Measurements from ENCODE around the gene PIK3CA.

- TF ChIP-seq, protein P1, sequence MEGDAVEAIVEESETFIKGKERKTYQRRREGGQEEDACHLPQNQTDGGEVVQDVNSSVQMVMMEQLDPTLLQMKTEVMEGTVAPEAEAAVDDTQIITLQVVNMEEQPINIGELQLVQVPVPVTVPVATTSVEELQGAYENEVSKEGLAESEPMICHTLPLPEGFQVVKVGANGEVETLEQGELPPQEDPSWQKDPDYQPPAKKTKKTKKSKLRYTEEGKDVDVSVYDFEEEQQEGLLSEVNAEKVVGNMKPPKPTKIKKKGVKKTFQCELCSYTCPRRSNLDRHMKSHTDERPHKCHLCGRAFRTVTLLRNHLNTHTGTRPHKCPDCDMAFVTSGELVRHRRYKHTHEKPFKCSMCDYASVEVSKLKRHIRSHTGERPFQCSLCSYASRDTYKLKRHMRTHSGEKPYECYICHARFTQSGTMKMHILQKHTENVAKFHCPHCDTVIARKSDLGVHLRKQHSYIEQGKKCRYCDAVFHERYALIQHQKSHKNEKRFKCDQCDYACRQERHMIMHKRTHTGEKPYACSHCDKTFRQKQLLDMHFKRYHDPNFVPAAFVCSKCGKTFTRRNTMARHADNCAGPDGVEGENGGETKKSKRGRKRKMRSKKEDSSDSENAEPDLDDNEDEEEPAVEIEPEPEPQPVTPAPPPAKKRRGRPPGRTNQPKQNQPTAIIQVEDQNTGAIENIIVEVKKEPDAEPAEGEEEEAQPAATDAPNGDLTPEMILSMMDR (conservative IDR thresholded peaks at IDR 0.05; ENCODE audit: low read depth, low read length), result no peak
- TF ChIP-seq EZH2 (IDR thresholded peaks at IDR 0.05; ENCODE audit: low read length, unreplicated experiment), result no peak
These were observed 110.7 kb downstream of the PIK3CA start for GRCh38 chr3:179258820-179259219.
